Epithelial cell of esophagus (primary cell): ENCODE measurements around the gene CAMSAP3.

Experiments used
- DNase-seq: peaks from one replicate; pipeline ENCODE4 v3.0.0; 2010; ENCODE audit warnings: low read depth
- H3K4me3 ChIP-seq: 2 replicates; pipeline ENCODE4 v1.5.1; 2011; ENCODE audit warnings: mild to moderate bottlenecking, low read length, control low read depth
- CTCF ChIP-seq: IDR thresholded peaks from 2 replicates; pipeline ENCODE4 v1.5.1; 2011; ENCODE audit warnings: low read depth, mild to moderate bottlenecking, low read length, control low read depth, inconsistent platforms; ENCODE audit not compliant: insufficient read depth; ENCODE audit errors: missing control alignments

The CAMSAP3 gene

GRCh38 chr19:7559102-7559501 is 36.6 kb upstream of the CAMSAP3 start:
- DNase-seq, result no peak

GRCh38 chr19:7560255-7560654 is 35.4 kb upstream of the CAMSAP3 start:
- no peak overlapping the region for H3K4me3 ChIP-seq
- no peak for TF ChIP-seq CTCF
- no peak for DNase-seq

More at GRCh38 chr19:7559102-7559501, 36.6 kb upstream of the CAMSAP3 start:
- TF ChIP-seq CTCF, result no peak
- no peak overlapping the region for H3K4me3 ChIP-seq

GRCh38 chr19:7561325-7561724 is 34.3 kb upstream of the CAMSAP3 start:
- no peak for DNase-seq
- no peak for TF ChIP-seq CTCF
- H3K4me3 ChIP-seq, result no peak overlapping the region

GRCh38 chr19:7562646-7563393 is 32.8 kb upstream of the CAMSAP3 start:
- peak; percentile 29 for DNase-seq
- no peak for TF ChIP-seq CTCF
- H3K4me3 ChIP-seq, result no peak overlapping the region

- no peak overlapping the region for H3K4me3 ChIP-seq
- TF ChIP-seq CTCF, result no peak
- DNase-seq, result no peak
These were observed 30.8 kb upstream of the CAMSAP3 start for GRCh38 chr19:7564866-7565265.

DNA sequence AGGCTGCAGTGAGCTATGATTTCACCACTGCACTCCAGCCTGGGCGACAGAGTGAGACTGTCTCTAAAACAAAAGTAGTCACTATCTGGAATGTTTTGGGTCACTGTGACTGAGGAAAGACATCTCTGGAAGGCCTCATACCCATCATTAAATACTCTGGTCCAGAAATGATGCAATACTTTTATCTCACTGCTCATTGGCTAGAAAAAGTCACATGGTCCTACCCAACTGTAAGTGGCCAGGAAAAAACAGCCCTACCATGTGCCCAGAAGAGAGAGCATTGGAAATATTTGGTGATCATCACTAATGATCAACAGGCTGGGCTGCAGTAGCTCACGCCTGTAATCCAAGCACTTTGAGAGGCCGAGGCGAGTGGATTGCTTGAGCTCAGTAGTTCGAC is 30.3 kb upstream of the CAMSAP3 start:
- H3K4me3 ChIP-seq, result no peak overlapping the region
- no peak for DNase-seq
- TF ChIP-seq CTCF, result no peak

GRCh38 chr19:7570761-7571160 is 24.9 kb upstream of the CAMSAP3 start:
- DNase-seq, result peak; percentile 55
- TF ChIP-seq CTCF, result no peak
- H3K4me3 ChIP-seq, result no peak overlapping the region
